ENCODE results near the gene EXOSC7. TPM values are rescaled to one million over a fixed set of nuclear protein-coding genes. Genes with fewer than 3 reads are reported as not detected.

EXOSC7 gene
- total RNA-seq, 4 donors from 2014 or later, result 57.4 to 80.3 (median 60.9) TPM

- Histone ChIP-seq H3K4me1 (peaks cover 50 to 67% of the 10 kb centered on the region in 2 donors), H3K27me3 (no peaks in the 10 kb centered on the region), H3K9me3 (no peaks in the 10 kb centered on the region), H3K27ac (no peak overlapping the region), H3K4me3 (no peak overlapping the region), H3K36me3 (peaks cover 0 to 3% of the 10 kb centered on the region in 2 donors)
- DNase-seq (no peak), ATAC-seq (no peak)
- in situ Hi-C loops (cut with MboI; ENCODE audit: low sequenced_read_pairs in 4 of 4) (no loop called here), intact Hi-C loops (cut with DNase I; ENCODE audit: low total_unique reads) (no loop called here)
- TF ChIP-seq POLR2A (IDR thresholded peaks at IDR 0.05) (no peak), CTCF (IDR thresholded peaks at IDR 0.05 in 4 of 5, conservative IDR thresholded peaks at IDR 0.05 in 1 of 5) (no peak)
Observed at GRCh38 chr3:44991326-44991725, 15.3 kb downstream of the EXOSC7 start.

GRCh38 chr3:44992555-44993470 lies 16.8 kb downstream of the EXOSC7 start:
- no peaks in the 10 kb centered on the region for H3K9me3 ChIP-seq
- ATAC-seq (no peak), DNase-seq (no peak)
- H3K4me1 ChIP-seq, result peaks cover 43 to 67% of the 10 kb centered on the region in 2 donors
- no peak overlapping the region for H3K4me3 ChIP-seq
- in situ Hi-C loops (cut with MboI; ENCODE audit: low sequenced_read_pairs in 4 of 4), result no loop called here
- TF ChIP-seq CTCF (IDR thresholded peaks at IDR 0.05 in 4 of 5, conservative IDR thresholded peaks at IDR 0.05 in 1 of 5) (peak in 3 of 5 experiments; percentile 38 to 57 (median 38)), POLR2A (IDR thresholded peaks at IDR 0.05) (no peak)
- intact Hi-C loops (cut with DNase I; ENCODE audit: low total_unique reads), result no loop called here
- peak overlapping the region; percentile 59 to 89 (median 64) for H3K27ac ChIP-seq
- H3K36me3 ChIP-seq, result peaks cover 0 to 7% of the 10 kb centered on the region in 2 donors
- no peaks in the 10 kb centered on the region for H3K27me3 ChIP-seq

GRCh38 chr3:44993471-44994205 lies 17.6 kb downstream of the EXOSC7 start:
- in situ Hi-C loops (cut with MboI; ENCODE audit: low sequenced_read_pairs in 4 of 4), result no loop called here
- peak overlapping the region; percentile 59 to 89 (median 64) for H3K27ac ChIP-seq
- intact Hi-C loops (cut with DNase I; ENCODE audit: low total_unique reads), result no loop called here
- H3K4me3 ChIP-seq, result no peak overlapping the region
- DNase-seq (no peak), ATAC-seq (peak in 1 of 2 donors; percentile 40)
- H3K27me3 ChIP-seq, result no peaks in the 10 kb centered on the region
- H3K9me3 ChIP-seq, result no peaks in the 10 kb centered on the region
- peaks cover 0 to 9% of the 10 kb centered on the region in 2 donors for H3K36me3 ChIP-seq
- no peak for TF ChIP-seq CTCF (IDR thresholded peaks at IDR 0.05 in 4 of 5, conservative IDR thresholded peaks at IDR 0.05 in 1 of 5)
- no peak for TF ChIP-seq POLR2A (IDR thresholded peaks at IDR 0.05)
- H3K4me1 ChIP-seq, result peaks cover 39 to 63% of the 10 kb centered on the region in 2 donors

GRCh38 chr3:44995142-44995770 lies 19.2 kb downstream of the EXOSC7 start:
- no peak for ATAC-seq
- H3K4me1 ChIP-seq, result peaks cover 28 to 46% of the 10 kb centered on the region in 2 donors
- intact Hi-C loops (cut with DNase I; ENCODE audit: low total_unique reads), result no loop called here

More at GRCh38 chr3:44995142-44995770, 19.2 kb downstream of the EXOSC7 start:
- in situ Hi-C loops (cut with MboI; ENCODE audit: low sequenced_read_pairs in 4 of 4), result no loop called here
- peaks cover 0 to 22% of the 10 kb centered on the region in 2 donors for H3K36me3 ChIP-seq
- H3K27me3 ChIP-seq, result no peaks in the 10 kb centered on the region
- no peak overlapping the region for H3K4me3 ChIP-seq
- TF ChIP-seq CTCF (IDR thresholded peaks at IDR 0.05 in 4 of 5, conservative IDR thresholded peaks at IDR 0.05 in 1 of 5) (no peak), POLR2A (IDR thresholded peaks at IDR 0.05) (no peak)
- peak overlapping the region; percentile 65 to 89 (median 72) for H3K27ac ChIP-seq
- no peaks in the 10 kb centered on the region for H3K9me3 ChIP-seq
- DNase-seq, result peak; percentile 40 to 43
